ENCODE data around the gene TRAPPC3.
A peak's percentile ranks its signal among the peaks of the same experiment; 100 is the strongest.
"Not testable (repeated sequence)": the region's sequence is repeated elsewhere in the genome, so short reads cannot be mapped to it uniquely, and the experiment has no call there.

The TRAPPC3 gene

GRCh38 chr1:36166136-36166535, 16.9 kb upstream of the TRAPPC3 start:
- no peak for DNase-seq

GRCh38 chr1:36165145-36165544, 15.9 kb upstream of the TRAPPC3 start:
- no peak for DNase-seq

GRCh38 chr1:36164361-36164760, 15.1 kb upstream of the TRAPPC3 start:
- no peak for DNase-seq

- DNase-seq: no peak
Measured at GRCh38 chr1:36163426-36163825, 14.1 kb upstream of the TRAPPC3 start.

- DNase-seq: no peak
Measured at GRCh38 chr1:36162680-36163239, 13.5 kb upstream of the TRAPPC3 start.

- DNase-seq: no peak
Measured at GRCh38 chr1:36161641-36162531, 12.6 kb upstream of the TRAPPC3 start.

GRCh38 chr1:36160949-36161485, 11.7 kb upstream of the TRAPPC3 start:
- peak; percentile 26 for DNase-seq

GRCh38 chr1:36160388-36160948, 11.2 kb upstream of the TRAPPC3 start:
- no peak for DNase-seq

GRCh38 chr1:36159614-36160387, 10.5 kb upstream of the TRAPPC3 start:
- no peak for DNase-seq

GRCh38 chr1:36158827-36159252, 9.6 kb upstream of the TRAPPC3 start:
- DNase-seq: not testable (repeated sequence)

GRCh38 chr1:36157973-36158826, 8.9 kb upstream of the TRAPPC3 start:
- DNase-seq: no peak

- no peak for DNase-seq
Measured at GRCh38 chr1:36157115-36157903, 8.0 kb upstream of the TRAPPC3 start.

- peak; percentile 38 for DNase-seq
Measured at GRCh38 chr1:36156329-36157114, 7.2 kb upstream of the TRAPPC3 start.

GRCh38 chr1:36155408-36156328, 6.4 kb upstream of the TRAPPC3 start, which contains the start of gene MAP7D1:
Gene MAP7D1 (plus strand): TSS chr1:36156160. CDS start chr1:36156418, 258 bp downstream.
- no peak for DNase-seq

- DNase-seq: no peak
Measured at GRCh38 chr1:36154765-36155407, 5.6 kb upstream of the TRAPPC3 start.

GRCh38 chr1:36154335-36154734, 5.0 kb upstream of the TRAPPC3 start:
- no peak for DNase-seq

- DNase-seq: no peak
Measured at GRCh38 chr1:36153476-36153875, 4.2 kb upstream of the TRAPPC3 start.

GRCh38 chr1:36151845-36152203, 2.5 kb upstream of the TRAPPC3 start:
- no peak for DNase-seq
